Gastrocnemius medialis (tissue), 4 donors: ENCODE data around the gene CYBA.

ENCODE experiments used
- CTCF ChIP-seq, 5 experiments: fragments of 450-650 bp in 3 of 5; fragments of 200-600 bp in 2 of 5; sonication (generic) in 2 of 5; IDR thresholded peaks in 4 of 5; conservative IDR thresholded peaks in 1 of 5; 1 replicate in 4 of 5; 2 replicates in 1 of 5; pipeline ENCODE4 v1.5.1; 2016 to 2019; ENCODE audit warnings: antibody characterized with exemption in 5 of 5, mild to moderate bottlenecking in 3 of 5, moderate library complexity in 3 of 5
- POLR2A ChIP-seq, 2 donors: fragments of 450-650 bp; IDR thresholded peaks; one replicate each; pipeline ENCODE4 v1.6.1; 2017; ENCODE audit warnings: antibody characterized with exemption in 2 of 2, mild to moderate bottlenecking in 2 of 2, moderate library complexity in 2 of 2

- TF ChIP-seq CTCF (IDR thresholded peaks at IDR 0.05 in 4 of 5, conservative IDR thresholded peaks at IDR 0.05 in 1 of 5) (no peak), POLR2A (IDR thresholded peaks at IDR 0.05) (no peak)
These were observed 47.8 kb upstream of the CYBA start for GRCh38 chr16:88698646-88699045.
